ENCODE data around the gene ANAPC10.
"Not testable (repeated sequence)": the region's sequence is repeated elsewhere in the genome, so short reads cannot be mapped to it uniquely, and the experiment has no call there.

The ANAPC10 gene, protein sequence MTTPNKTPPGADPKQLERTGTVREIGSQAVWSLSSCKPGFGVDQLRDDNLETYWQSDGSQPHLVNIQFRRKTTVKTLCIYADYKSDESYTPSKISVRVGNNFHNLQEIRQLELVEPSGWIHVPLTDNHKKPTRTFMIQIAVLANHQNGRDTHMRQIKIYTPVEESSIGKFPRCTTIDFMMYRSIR

GRCh38 chr4:145097821-145098674 lies at the start of gene ANAPC10, which contains the start of gene ABCE1:
TSS of gene ANAPC10 (minus strand) at chr4:145098196. CDS start at chr4:145096099, 2,097 bp downstream.
TSS of gene ABCE1 (plus strand) at chr4:145098311. CDS start at chr4:145104413, 6,102 bp downstream.
- peak; percentile 92 to 97 for DNase-seq

DNA sequence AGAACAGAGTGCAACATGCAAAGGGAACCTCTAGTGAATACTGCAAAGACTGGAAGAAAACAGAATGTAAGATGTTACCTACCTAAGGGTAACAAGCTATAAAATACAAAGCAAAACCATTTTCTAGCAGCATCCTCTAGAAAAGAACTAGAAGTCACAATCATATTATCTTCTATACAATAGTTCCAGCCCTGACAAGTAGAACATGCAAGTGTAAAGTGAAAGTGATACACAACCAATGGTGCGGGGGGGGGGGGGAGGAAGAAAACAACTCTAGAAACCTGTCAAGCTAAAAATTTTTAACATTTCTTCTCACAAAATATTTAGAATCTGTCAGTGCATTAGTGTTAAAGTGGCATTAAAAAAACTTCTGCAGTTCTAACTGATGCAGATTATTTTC lies 38.2 kb upstream of the ANAPC10 start:
- DNase-seq = not testable (repeated sequence)

DNA sequence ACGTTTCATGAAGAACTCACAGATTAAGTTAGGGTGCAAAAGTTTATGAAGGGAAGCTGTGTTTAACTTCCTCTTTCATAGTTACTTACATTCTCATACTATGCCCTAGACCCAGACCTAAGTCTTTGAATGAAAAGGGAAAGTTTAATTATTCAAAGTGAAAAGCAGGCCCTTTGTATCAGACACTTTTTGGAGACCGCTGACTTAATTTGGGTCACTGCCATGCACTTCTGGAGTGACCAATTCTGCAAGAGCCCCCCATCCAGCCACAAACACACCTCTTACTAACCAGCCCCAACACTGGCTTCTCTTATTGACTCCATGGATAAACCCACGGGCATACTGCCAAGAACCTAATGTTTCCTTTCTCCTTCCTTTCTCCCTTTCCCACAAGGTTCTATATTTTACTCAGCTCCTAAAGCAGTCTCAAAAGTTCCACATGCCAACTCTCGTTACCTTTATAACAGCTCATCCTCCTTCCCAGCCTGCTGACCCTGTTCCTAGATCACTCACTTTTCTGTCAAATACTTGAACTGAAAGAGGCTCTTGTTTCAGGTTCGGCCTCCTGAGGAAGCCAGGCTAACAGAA lies 34.6 kb upstream of the ANAPC10 start:
- no peak for DNase-seq

DNA sequence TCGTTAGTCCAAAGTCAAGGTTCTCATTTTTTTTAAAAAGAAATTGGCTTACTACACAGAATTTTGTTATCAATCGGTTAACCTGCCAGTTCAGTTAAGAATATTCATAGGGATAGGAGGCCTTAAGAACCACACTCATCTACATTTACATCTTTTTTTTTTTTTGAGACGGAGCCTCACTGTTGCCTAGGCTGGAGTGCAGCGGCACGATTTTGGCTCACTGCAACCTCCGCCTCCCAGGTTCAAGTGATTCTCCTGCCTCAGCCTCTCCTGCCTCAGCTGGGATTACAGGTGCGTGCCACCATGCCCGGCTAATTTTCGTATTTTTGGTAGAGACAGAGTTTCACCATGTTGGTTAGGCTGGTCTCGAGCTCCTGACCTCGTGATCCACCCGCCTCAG lies 33.9 kb upstream of the ANAPC10 start:
- no peak for DNase-seq

DNA sequence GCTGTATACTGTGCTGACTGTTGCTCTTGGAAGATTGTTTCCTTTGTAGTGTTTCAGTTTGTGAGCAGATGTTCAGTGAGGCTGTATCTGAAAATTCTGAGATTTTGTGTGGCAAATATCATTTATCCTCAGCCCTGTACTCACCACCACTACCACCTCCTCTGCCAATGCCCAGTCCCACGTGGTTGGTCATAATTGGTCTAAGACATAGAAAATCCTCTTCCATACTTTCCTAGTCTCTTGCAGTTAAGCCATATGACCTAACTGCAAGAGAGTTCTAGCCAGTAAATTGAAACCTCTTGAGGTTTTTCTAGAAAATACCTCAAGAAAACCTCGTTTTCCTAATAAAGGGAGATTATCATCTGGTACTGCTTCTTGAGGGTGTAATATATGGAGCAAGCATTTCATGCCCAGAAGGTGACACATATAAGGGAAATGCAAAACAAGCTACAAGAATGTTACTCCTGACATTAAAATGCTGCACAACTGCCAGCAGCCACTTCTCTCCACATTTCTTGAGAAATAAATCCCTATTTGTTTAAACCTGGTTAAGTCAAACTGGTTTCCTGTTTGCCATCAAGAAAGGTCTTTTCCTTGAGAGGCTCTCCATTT lies 32.9 kb upstream of the ANAPC10 start:
- DNase-seq = no peak

- no peak for DNase-seq
Observed at GRCh38 chr4:145130130-145130529, 32.1 kb upstream of the ANAPC10 start.

DNA sequence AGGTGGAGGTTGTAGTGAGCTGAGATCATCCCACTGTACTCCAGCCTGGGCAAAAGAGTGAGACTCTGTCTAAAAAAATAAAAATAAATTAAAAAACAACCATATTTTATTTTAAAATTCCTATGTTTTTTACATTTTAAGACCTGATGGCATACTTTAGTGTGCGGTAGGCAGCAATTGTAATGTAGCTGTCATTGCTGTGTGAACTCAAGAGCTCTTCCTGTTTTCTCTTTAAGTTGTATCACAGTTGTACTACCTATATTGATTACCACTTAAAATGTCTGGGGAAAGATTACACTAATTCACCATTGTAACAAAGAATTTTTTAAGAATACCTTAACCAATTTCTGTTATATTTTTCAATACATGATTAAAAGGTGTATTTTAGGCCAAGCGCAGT lies 27.4 kb upstream of the ANAPC10 start:
- no peak for DNase-seq

GRCh38 chr4:145108128-145108527 lies 10.1 kb upstream of the ANAPC10 start:
- no peak for DNase-seq

GRCh38 chr4:145107126-145107525 lies 9.1 kb upstream of the ANAPC10 start:
- no peak for DNase-seq

DNA sequence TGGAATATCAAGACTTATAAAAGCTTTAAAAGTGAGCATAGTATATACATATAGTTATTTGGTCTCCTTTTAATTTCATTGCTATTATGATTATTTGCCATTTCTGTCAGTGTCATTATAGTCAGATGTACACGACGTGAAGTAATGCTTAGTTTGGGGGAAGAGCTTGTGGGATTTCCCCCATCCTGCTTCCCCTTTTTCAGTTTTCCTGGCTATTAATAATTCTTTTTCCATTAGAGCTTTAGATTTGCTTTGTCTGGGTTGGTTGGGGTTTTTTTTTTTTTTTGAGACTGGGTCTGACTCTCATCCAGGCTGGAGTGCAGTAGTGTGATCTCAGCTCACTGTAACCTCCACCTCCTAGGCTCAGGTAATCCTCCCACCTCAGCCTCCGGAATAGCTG lies 5.5 kb upstream of the ANAPC10 start:
- no peak for DNase-seq

- no peak for DNase-seq
Observed at GRCh38 chr4:145102619-145103018, 4.6 kb upstream of the ANAPC10 start.

DNA sequence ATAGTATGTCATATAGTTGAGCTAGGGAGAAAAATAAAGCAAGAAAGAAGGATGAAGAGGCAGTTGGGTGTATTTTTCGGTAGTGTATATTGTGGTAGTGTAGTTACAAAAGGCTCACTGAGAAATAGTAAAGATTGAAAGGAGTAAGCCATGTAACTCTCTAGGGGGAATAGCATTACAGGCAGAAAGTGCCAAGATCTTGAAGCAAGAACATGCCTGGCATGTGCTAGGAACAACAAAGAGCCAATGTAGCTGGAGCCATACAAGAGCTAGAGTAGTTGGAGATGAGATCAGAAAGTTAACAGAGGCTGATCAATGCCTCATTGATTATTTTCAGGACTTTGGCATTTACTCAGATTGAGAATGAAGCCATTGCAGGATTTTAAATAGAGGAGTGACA lies 3.1 kb upstream of the ANAPC10 start:
- DNase-seq = peak in 1 of 2 experiments; percentile 10

DNA sequence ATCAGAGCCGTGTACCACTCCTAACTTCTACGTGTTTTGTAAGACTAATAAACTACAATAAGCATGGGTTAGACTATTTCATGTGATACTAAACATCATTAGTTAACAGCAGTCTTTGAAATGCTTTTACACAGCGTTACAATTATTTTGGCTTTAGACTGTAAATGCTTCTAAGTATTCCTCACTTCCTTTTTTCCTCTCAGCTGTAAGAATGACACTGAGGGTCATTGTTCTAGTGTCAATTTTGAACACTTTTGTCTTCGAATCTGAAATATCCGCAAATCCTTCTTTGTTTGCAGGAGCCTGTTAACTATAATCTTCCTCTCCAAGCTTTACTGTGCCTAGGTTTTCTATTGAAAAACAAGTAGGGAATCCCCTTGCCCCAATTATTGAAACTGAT lies 1.7 kb upstream of the ANAPC10 start:
- DNase-seq = no peak

DNA sequence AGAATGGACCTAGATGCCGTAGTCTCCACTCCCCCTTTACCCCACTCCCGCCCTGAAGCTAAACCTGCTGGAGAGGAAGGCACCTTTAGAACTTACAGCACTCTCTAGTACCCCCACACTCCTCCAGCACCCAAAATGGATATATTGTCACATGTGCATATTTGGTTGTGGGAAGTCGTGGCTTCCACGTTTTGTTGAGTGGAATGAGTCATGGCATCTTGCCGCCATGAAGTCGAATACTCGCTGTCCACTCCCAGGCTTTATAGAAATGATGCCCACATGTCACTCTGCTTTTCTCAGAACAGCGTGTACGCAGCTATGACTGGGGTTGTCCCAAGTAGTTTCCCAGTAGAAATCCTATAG lies 660 bp upstream of the ANAPC10 start:
- DNase-seq = peak in 1 of 2 experiments; percentile 11

DNA sequence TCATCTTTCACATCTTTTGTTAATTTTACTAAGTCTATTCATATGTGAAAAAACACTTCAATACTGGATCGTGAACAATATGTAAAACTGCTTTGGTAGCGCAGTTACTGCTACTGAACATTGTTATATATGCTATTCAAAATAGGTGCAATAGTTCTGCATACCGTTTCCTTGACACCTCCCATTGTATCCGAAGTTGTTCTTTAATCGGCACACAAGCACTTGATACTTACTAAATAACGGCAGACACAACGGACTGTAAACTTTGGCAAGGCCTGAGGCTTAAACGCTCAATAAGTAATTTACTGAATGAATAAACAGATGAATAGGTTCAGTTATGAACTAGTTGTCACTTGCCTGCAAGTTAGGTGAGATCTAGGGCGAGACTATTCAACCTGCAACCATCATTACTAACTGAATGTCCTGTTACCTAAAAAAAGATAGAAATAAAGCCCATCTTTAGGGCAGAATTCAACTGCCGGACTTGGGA lies 620 bp downstream of the ANAPC10 start:
- DNase-seq = no peak

DNA sequence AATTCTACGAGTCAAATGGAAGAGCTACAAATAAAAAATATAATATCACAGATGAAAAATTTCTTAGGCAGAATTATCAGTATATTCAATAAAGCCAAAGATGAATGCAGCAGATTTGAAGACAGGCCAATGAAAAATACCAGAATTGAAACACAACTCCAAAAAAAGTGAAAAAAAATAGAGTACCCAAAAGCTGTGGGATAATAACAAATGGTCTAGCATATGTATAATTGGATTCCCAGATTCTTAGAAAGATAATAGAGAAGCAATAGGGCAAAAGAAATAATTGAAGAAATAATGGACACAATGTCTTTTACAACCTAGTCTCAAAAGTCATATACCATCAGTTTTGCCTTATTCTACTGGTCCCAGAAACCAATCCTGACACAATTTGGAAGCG lies 4.4 kb downstream of the ANAPC10 start:
- DNase-seq = no peak

DNA sequence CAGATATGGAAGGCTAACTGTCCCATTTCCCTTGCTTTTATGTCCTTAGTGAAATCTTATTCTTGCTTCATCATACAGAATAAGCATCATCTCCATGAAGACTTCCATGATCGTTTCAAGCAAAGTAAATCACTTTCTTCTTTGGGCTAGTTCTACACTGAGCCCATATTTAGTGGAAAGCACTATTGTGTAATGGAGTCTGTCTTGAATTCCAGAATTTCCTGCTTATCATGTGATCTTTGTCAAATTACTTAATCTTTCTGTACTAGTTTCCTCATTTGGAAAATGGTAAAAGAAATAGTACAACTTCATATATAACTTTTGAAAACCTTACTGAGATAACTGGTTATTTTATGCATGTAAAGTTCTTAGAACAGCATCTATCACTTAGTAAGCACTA lies 7.6 kb downstream of the ANAPC10 start:
- no peak for DNase-seq

- DNase-seq = no peak
Observed at GRCh38 chr4:145083891-145084605, 13.9 kb downstream of the ANAPC10 start.

- DNase-seq = no peak
Observed at GRCh38 chr4:145081756-145082155, 16.2 kb downstream of the ANAPC10 start.

GRCh38 chr4:145076469-145076855 lies 21.5 kb downstream of the ANAPC10 start:
- DNase-seq = no peak

DNA sequence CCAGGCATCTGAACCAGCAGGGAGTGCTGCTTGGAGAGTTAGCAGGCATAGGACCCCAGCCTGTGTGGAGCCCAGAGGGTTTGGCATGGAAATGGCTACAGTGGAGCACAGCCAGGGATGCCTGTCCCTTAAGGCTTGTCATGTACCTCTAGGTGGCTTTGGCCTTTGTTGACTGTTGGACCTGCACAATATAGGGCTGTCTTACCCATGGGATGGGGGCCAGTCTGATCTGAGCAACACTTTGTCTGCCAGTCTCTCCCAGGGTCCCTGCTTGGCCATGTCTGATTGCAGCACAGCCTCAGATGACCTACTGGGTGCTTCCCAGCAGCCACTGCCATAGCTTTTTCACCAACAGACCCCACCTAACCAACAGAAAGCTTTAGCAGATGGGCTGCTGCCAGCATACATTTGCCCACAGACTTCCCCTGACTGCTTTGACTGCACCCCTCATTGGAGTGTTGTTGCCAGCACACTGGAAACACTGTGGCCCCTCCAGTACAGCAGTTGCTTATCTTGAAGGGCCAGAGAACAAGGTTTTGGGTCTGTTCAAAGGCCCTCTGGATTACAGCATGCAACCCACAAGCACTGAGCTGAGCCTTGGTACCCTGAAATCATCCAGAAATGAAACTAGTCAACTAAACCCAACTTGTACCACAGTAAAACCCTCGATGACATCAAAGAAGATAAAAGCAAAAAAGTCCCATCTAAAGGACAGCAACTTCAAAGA lies 22.1 kb downstream of the ANAPC10 start:
- DNase-seq = no peak

DNA sequence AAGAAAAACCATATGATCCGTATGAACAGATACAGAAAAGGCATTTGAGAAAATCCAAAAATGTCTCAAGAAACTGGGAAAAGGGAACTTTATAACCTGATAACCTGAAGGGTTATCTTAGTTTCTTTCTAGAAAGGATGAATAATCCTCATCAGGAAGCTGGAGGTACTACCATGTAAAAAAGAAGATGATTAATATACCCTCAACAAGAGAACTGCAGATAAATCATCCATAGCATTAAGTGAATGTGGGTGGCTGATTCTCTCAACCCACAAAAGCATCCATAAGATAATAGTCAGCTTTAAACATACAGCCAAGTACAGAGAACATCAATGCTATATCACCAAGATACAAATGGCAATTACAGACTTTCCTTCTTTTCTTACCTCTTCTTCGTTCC lies 26.4 kb downstream of the ANAPC10 start:
- DNase-seq = no peak
